ENCODE results near the gene PHB1. TPM values are rescaled to one million over a fixed set of nuclear protein-coding genes. Genes with fewer than 3 reads are reported as not detected.
A peak's percentile ranks its signal among the peaks of the same experiment; 100 is the strongest.

The PHB1 gene
- 100 to 1,000 TPM in 1 of 2 donors, 10 to 100 TPM in 1; 53.6 to 164 TPM for polyA plus RNA-seq

GRCh38 chr17:49414622-49415350 is at the start of gene PHB1:
TSS of gene PHB1 (minus strand) at chr17:49414882. CDS start at chr17:49413264, 1,618 bp downstream.
- peak within 1 kb of the TSS; percentile 28 to 69 for H3K27ac ChIP-seq (ENCODE audit: low read depth in 2 of 2, low read length in 1 of 2)
- H3K36me3 ChIP-seq (ENCODE audit: control insufficient read depth in 2 of 2, insufficient read depth in 2 of 2, low read length in 1 of 2), result peaks cover 8 to 15% of the 10 kb centered on the region in 2 donors
- 1% methylated on average over 30 of the region's 30 CpGs for WGBS, 2 donors

GRCh38 chr17:49464049-49464448 is 49.4 kb upstream of the PHB1 start:
- Histone ChIP-seq H3K9me3 (ENCODE audit: control insufficient read depth in 2 of 2, insufficient read depth in 1 of 2, low read depth in 1 of 2, low read length in 1 of 2) (peaks cover 0 to 12% of the 10 kb centered on the region in 2 donors), H3K36me3 (ENCODE audit: control insufficient read depth in 2 of 2, insufficient read depth in 2 of 2, low read length in 1 of 2) (no peaks in the 10 kb centered on the region), H3K4me1 (ENCODE audit: control insufficient read depth in 2 of 2, insufficient read depth in 2 of 2, low read length in 1 of 2) (no peaks in the 10 kb centered on the region), H3K27me3 (ENCODE audit: control insufficient read depth in 1 of 2, insufficient read depth in 2 of 2, low read length in 2 of 2) (no peaks in the 10 kb centered on the region), H3K4me3 (ENCODE audit: low read depth in 1 of 2, low read length in 2 of 2) (no peak overlapping the region), H3K27ac (ENCODE audit: low read depth in 2 of 2, low read length in 1 of 2) (no peak overlapping the region)
- 67 to 92% methylated on average over 2 of the region's 2 CpGs for WGBS, 2 donors

More at GRCh38 chr17:49414622-49415350, at the start of gene PHB1:
- Histone ChIP-seq H3K9me3 (ENCODE audit: control insufficient read depth in 2 of 2, insufficient read depth in 1 of 2, low read depth in 1 of 2, low read length in 1 of 2) (no peaks in the 10 kb centered on the region), H3K4me1 (ENCODE audit: control insufficient read depth in 2 of 2, insufficient read depth in 2 of 2, low read length in 1 of 2) (no peaks in the 10 kb centered on the region), H3K27me3 (ENCODE audit: control insufficient read depth in 1 of 2, insufficient read depth in 2 of 2, low read length in 2 of 2) (no peaks in the 10 kb centered on the region), H3K4me3 (ENCODE audit: low read depth in 1 of 2, low read length in 2 of 2) (peak within 1 kb of the TSS; percentile 86 to 98)

GRCh38 chr17:49461580-49461979 is 46.9 kb upstream of the PHB1 start:
- Histone ChIP-seq H3K4me1 (ENCODE audit: control insufficient read depth in 2 of 2, insufficient read depth in 2 of 2, low read length in 1 of 2) (no peaks in the 10 kb centered on the region), H3K4me3 (ENCODE audit: low read depth in 1 of 2, low read length in 2 of 2) (no peak overlapping the region), H3K27me3 (ENCODE audit: control insufficient read depth in 1 of 2, insufficient read depth in 2 of 2, low read length in 2 of 2) (peaks cover 0 to 3% of the 10 kb centered on the region in 2 donors), H3K36me3 (ENCODE audit: control insufficient read depth in 2 of 2, insufficient read depth in 2 of 2, low read length in 1 of 2) (no peaks in the 10 kb centered on the region), H3K27ac (ENCODE audit: low read depth in 2 of 2, low read length in 1 of 2) (no peak overlapping the region), H3K9me3 (ENCODE audit: control insufficient read depth in 2 of 2, insufficient read depth in 1 of 2, low read depth in 1 of 2, low read length in 1 of 2) (peaks cover 0 to 12% of the 10 kb centered on the region in 2 donors)
- WGBS, 2 donors, result 56 to 57% methylated on average over 2 of the region's 2 CpGs

GRCh38 chr17:49460401-49460800 is 45.7 kb upstream of the PHB1 start:
- H3K27ac ChIP-seq (ENCODE audit: low read depth in 2 of 2, low read length in 1 of 2), result no peak overlapping the region
- H3K4me3 ChIP-seq (ENCODE audit: low read depth in 1 of 2, low read length in 2 of 2), result no peak overlapping the region
- no peaks in the 10 kb centered on the region for H3K4me1 ChIP-seq (ENCODE audit: control insufficient read depth in 2 of 2, insufficient read depth in 2 of 2, low read length in 1 of 2)
- H3K27me3 ChIP-seq (ENCODE audit: control insufficient read depth in 1 of 2, insufficient read depth in 2 of 2, low read length in 2 of 2), result peaks cover 0 to 3% of the 10 kb centered on the region in 2 donors
- H3K9me3 ChIP-seq (ENCODE audit: control insufficient read depth in 2 of 2, insufficient read depth in 1 of 2, low read depth in 1 of 2, low read length in 1 of 2), result peaks cover 0 to 12% of the 10 kb centered on the region in 2 donors
- WGBS, 2 donors, result 83 to 86% methylated on average over 7 of the region's 7 CpGs
- no peaks in the 10 kb centered on the region for H3K36me3 ChIP-seq (ENCODE audit: control insufficient read depth in 2 of 2, insufficient read depth in 2 of 2, low read length in 1 of 2)

- Histone ChIP-seq H3K27ac (ENCODE audit: low read depth in 2 of 2, low read length in 1 of 2) (no peak overlapping the region), H3K36me3 (ENCODE audit: control insufficient read depth in 2 of 2, insufficient read depth in 2 of 2, low read length in 1 of 2) (no peaks in the 10 kb centered on the region), H3K4me3 (ENCODE audit: low read depth in 1 of 2, low read length in 2 of 2) (no peak overlapping the region), H3K9me3 (ENCODE audit: control insufficient read depth in 2 of 2, insufficient read depth in 1 of 2, low read depth in 1 of 2, low read length in 1 of 2) (peaks cover 0 to 9% of the 10 kb centered on the region in 2 donors), H3K27me3 (ENCODE audit: control insufficient read depth in 1 of 2, insufficient read depth in 2 of 2, low read length in 2 of 2) (peaks cover 0 to 3% of the 10 kb centered on the region in 2 donors), H3K4me1 (ENCODE audit: control insufficient read depth in 2 of 2, insufficient read depth in 2 of 2, low read length in 1 of 2) (no peaks in the 10 kb centered on the region)
- 52 to 66% methylated on average over 7 of the region's 7 CpGs for WGBS, 2 donors
Measured at GRCh38 chr17:49459401-49459984, 44.8 kb upstream of the PHB1 start.

GRCh38 chr17:49457564-49458535 is 43.2 kb upstream of the PHB1 start:
- H3K4me1 ChIP-seq (ENCODE audit: control insufficient read depth in 2 of 2, insufficient read depth in 2 of 2, low read length in 1 of 2), result no peaks in the 10 kb centered on the region
- no peak overlapping the region for H3K4me3 ChIP-seq (ENCODE audit: low read depth in 1 of 2, low read length in 2 of 2)
- no peaks in the 10 kb centered on the region for H3K36me3 ChIP-seq (ENCODE audit: control insufficient read depth in 2 of 2, insufficient read depth in 2 of 2, low read length in 1 of 2)
- 40 to 48% methylated on average over 15 of the region's 15 CpGs for WGBS, 2 donors
- H3K9me3 ChIP-seq (ENCODE audit: control insufficient read depth in 2 of 2, insufficient read depth in 1 of 2, low read depth in 1 of 2, low read length in 1 of 2), result no peaks in the 10 kb centered on the region
- peaks cover 0 to 3% of the 10 kb centered on the region in 2 donors for H3K27me3 ChIP-seq (ENCODE audit: control insufficient read depth in 1 of 2, insufficient read depth in 2 of 2, low read length in 2 of 2)
- no peak overlapping the region for H3K27ac ChIP-seq (ENCODE audit: low read depth in 2 of 2, low read length in 1 of 2)

- Histone ChIP-seq H3K9me3 (ENCODE audit: control insufficient read depth in 2 of 2, insufficient read depth in 1 of 2, low read depth in 1 of 2, low read length in 1 of 2) (no peaks in the 10 kb centered on the region), H3K4me3 (ENCODE audit: low read depth in 1 of 2, low read length in 2 of 2) (no peak overlapping the region), H3K27ac (ENCODE audit: low read depth in 2 of 2, low read length in 1 of 2) (no peak overlapping the region), H3K4me1 (ENCODE audit: control insufficient read depth in 2 of 2, insufficient read depth in 2 of 2, low read length in 1 of 2) (peaks cover 0 to 2% of the 10 kb centered on the region in 2 donors), H3K27me3 (ENCODE audit: control insufficient read depth in 1 of 2, insufficient read depth in 2 of 2, low read length in 2 of 2) (peaks cover 0 to 3% of the 10 kb centered on the region in 2 donors), H3K36me3 (ENCODE audit: control insufficient read depth in 2 of 2, insufficient read depth in 2 of 2, low read length in 1 of 2) (no peaks in the 10 kb centered on the region)
- 22 to 29% methylated on average over 5 of the region's 5 CpGs for WGBS, 2 donors
Measured at GRCh38 chr17:49456183-49456965, 41.7 kb upstream of the PHB1 start.

- Histone ChIP-seq H3K4me1 (ENCODE audit: control insufficient read depth in 2 of 2, insufficient read depth in 2 of 2, low read length in 1 of 2) (peaks cover 0 to 2% of the 10 kb centered on the region in 2 donors), H3K36me3 (ENCODE audit: control insufficient read depth in 2 of 2, insufficient read depth in 2 of 2, low read length in 1 of 2) (no peaks in the 10 kb centered on the region), H3K27me3 (ENCODE audit: control insufficient read depth in 1 of 2, insufficient read depth in 2 of 2, low read length in 2 of 2) (peaks cover 0 to 3% of the 10 kb centered on the region in 2 donors), H3K4me3 (ENCODE audit: low read depth in 1 of 2, low read length in 2 of 2) (no peak overlapping the region), H3K9me3 (ENCODE audit: control insufficient read depth in 2 of 2, insufficient read depth in 1 of 2, low read depth in 1 of 2, low read length in 1 of 2) (no peaks in the 10 kb centered on the region), H3K27ac (ENCODE audit: low read depth in 2 of 2, low read length in 1 of 2) (no peak overlapping the region)
- WGBS, 2 donors, result 69 to 73% methylated on average over 9 of the region's 9 CpGs
Measured at GRCh38 chr17:49455272-49455861, 40.7 kb upstream of the PHB1 start.

Measured in esophagus (tissue), 2 donors.